Endothelial cell of umbilical vein (primary cell): ENCODE results near the gene SLC19A1. TPM values are rescaled to one million over a fixed set of nuclear protein-coding genes. Genes with fewer than 3 reads are reported as not detected.

Source experiments
- BruUV-seq: library from RNA; stranded (reverse); fragments of 400-500 nt; replicated peaks from 2 replicates; lab custom pipeline; 2021; lab: Mats Ljungman, UMichigan
- CTCF ChIA-PET: fragments of 300-600, 350-600 bp; sonication (Branson Sonifier 250); formaldehyde crosslinking; loops from one replicate; lab custom pipeline; 2021; ENCODE audit warnings: antibody characterized with exemption, inconsistent platforms; lab: Charles Lee
- POLR2A ChIA-PET: fragments of 300-600, 350-600 bp; sonication (Branson Sonifier 250); formaldehyde crosslinking; loops from one replicate; lab custom pipeline; 2021; ENCODE audit warnings: antibody characterized with exemption, inconsistent platforms; lab: Charles Lee
- DNase-seq: peaks from one replicate; pipeline ENCODE4 v3.0.0-alpha.2; 2011; ENCODE audit warnings: low read depth, low spot score
- FAIRE-seq: peaks from 2 replicates; lab custom pipeline; 2011; peaks lifted over from hg19 to GRCh38; lab: Jason Lieb, UNC
- H2AFZ ChIP-seq: 2 replicates; pipeline ENCODE4 v1.6.0; 2012; ENCODE audit warnings: low read depth, low read length, control low read depth, inconsistent platforms
- H3K27ac ChIP-seq: 2 replicates; pipeline ENCODE4 v1.5.1; 2011; ENCODE audit warnings: low read depth, mild to moderate bottlenecking, control low read depth, low read length, moderate library complexity; ENCODE audit not compliant: insufficient read depth
- H3K27me3 ChIP-seq, 2 experiments: 2 replicates each; pipeline versions ENCODE4 v1.6.0 to v1.6.1; 2011; ENCODE audit warnings: low read length in 2 of 2, mixed read lengths in 1 of 2; ENCODE audit not compliant: control insufficient read depth in 2 of 2, insufficient read depth in 2 of 2
- H3K36me3 ChIP-seq, 2 experiments: 2 replicates in 1 of 2; 3 replicates in 1 of 2; pipeline ENCODE4 v1.5.1; 2011; ENCODE audit warnings: low read length in 2 of 2, mild to moderate bottlenecking in 1 of 2, moderate library complexity in 1 of 2; ENCODE audit not compliant: control insufficient read depth in 2 of 2, insufficient read depth in 2 of 2; ENCODE audit errors: extremely low read depth in 1 of 2
- H3K4me1 ChIP-seq: 3 replicates; pipeline ENCODE4 v1.5.1; 2011; ENCODE audit warnings: mild to moderate bottlenecking, low read length; ENCODE audit not compliant: control insufficient read depth, insufficient read depth; ENCODE audit errors: extremely low read depth
- H3K4me2 ChIP-seq: 2 replicates; pipeline ENCODE4 v1.6.1; 2011; ENCODE audit warnings: low read length, control low read depth, mixed read lengths; ENCODE audit not compliant: insufficient read depth
- H3K4me3 ChIP-seq, 3 experiments: fragments of 200-600 bp in 1 of 3; sonication (generic), shearing (Covaris generic) in 1 of 3; replicated peaks in 1 of 3; 2 replicates each; pipeline ENCODE4 v1.5.1; 2011 to 2016; ENCODE audit warnings: control low read depth in 3 of 3, low read length in 3 of 3, mild to moderate bottlenecking in 2 of 3, inconsistent platforms in 1 of 3, low read depth in 1 of 3, moderate library complexity in 1 of 3; ENCODE audit not compliant: insufficient read depth in 1 of 3
- H3K79me2 ChIP-seq: 2 replicates; pipeline ENCODE4 v1.6.0; 2012; ENCODE audit warnings: low read length, inconsistent platforms; ENCODE audit not compliant: control insufficient read depth, insufficient read depth
- H3K9ac ChIP-seq: replicated peaks from 2 replicates; pipeline ENCODE3; 2011; ENCODE audit warnings: low read length, control low read depth; ENCODE audit not compliant: insufficient read depth; ENCODE audit errors: extremely low read depth
- H3K9me1 ChIP-seq: replicated peaks from 3 replicates; pipeline ENCODE4 v1.6.0; 2011; ENCODE audit warnings: mild to moderate bottlenecking, low read length; ENCODE audit not compliant: control insufficient read depth, insufficient read depth; ENCODE audit errors: extremely low read depth
- H3K9me3 ChIP-seq: replicated peaks from 2 replicates; pipeline ENCODE4 v1.5.1; 2012; ENCODE audit warnings: low read length, inconsistent platforms; ENCODE audit not compliant: control insufficient read depth, insufficient read depth
- H4K20me1 ChIP-seq: replicated peaks from 2 replicates; pipeline ENCODE3; 2011; ENCODE audit warnings: mild to moderate bottlenecking, low read length; ENCODE audit not compliant: control insufficient read depth, insufficient read depth; ENCODE audit errors: extremely low read depth
- EZH2 ChIP-seq: IDR thresholded peaks from 2 replicates; pipeline ENCODE4 v1.6.1; 2012; ENCODE audit warnings: borderline replicate concordance, low read depth, mild to moderate bottlenecking, moderate library complexity, low read length, inconsistent platforms; ENCODE audit not compliant: severe bottlenecking
- FOS ChIP-seq: IDR thresholded peaks from 2 replicates; pipeline ENCODE4 v1.6.1; 2011; ENCODE audit warnings: mild to moderate bottlenecking, low read length, moderate library complexity, borderline replicate concordance; ENCODE audit not compliant: insufficient read depth
- GATA2 ChIP-seq: IDR thresholded peaks from 2 replicates; pipeline ENCODE4 v1.7.0; 2011; ENCODE audit warnings: low read depth, mild to moderate bottlenecking, moderate library complexity, mixed read lengths, low read length; ENCODE audit not compliant: insufficient read length, insufficient read depth
- JUN ChIP-seq: IDR thresholded peaks from 2 replicates; pipeline ENCODE4 v1.6.1; 2011; ENCODE audit warnings: borderline replicate concordance, low read depth; ENCODE audit not compliant: insufficient read length, insufficient read depth
- MYC ChIP-seq: IDR thresholded peaks from one replicate; pipeline ENCODE4 v1.6.1; 2011; ENCODE audit warnings: mild to moderate bottlenecking, low read depth, low read length
- POLR2A ChIP-seq: IDR thresholded peaks from 2 replicates; pipeline ENCODE4 v1.6.1; 2012; ENCODE audit warnings: low read depth, mild to moderate bottlenecking, control low read depth, low read length
- POLR2AphosphoS5 ChIP-seq: IDR thresholded peaks from 2 replicates; pipeline ENCODE4 v1.6.1; 2012; ENCODE audit warnings: low read depth, mild to moderate bottlenecking, control low read depth, low read length, moderate library complexity; ENCODE audit not compliant: insufficient read depth
- dilution Hi-C: fragments of 300-500 bp; cut with MboI; formaldehyde crosslinking; loops from one replicate; pipeline ENCODE4 v1.15.0; 2019; ENCODE audit warnings: low sequenced_read_pairs; ENCODE audit not compliant: extremely low pct_ligation_motif_present
- intact Hi-C: fragments of 100-400 bp; cut with micrococcal nuclease; formaldehyde crosslinking; loops from one replicate; pipeline ENCODE4 v1.10.0; 2022
- polyA plus RNA-seq, 4 experiments: library from polyadenylated mRNA; depleted of rRNA in 3 of 4; stranded (reverse) in 3 of 4; unstranded in 1 of 4; fragments of >200 nt; gene quantifications; 2 replicates each; pipeline versions ENCODE4 v1.2.1 to v1.2.3, GENCODE V29; 2011 to 2012; ENCODE audit warnings: missing spikeins in 1 of 4
- total RNA-seq: library from RNA; stranded (reverse); gene quantifications from 2 replicates; pipeline ENCODE4 v1.2.3, GENCODE V29; 2021
- TF ChIP-seq, protein P1 (sequence below), 2 donors: IDR thresholded peaks; 1 replicate in 1 of 2; 2 replicates in 1 of 2; pipeline ENCODE4 v1.5.1; 2011; ENCODE audit warnings: low read length in 2 of 2, mild to moderate bottlenecking in 2 of 2, moderate library complexity in 2 of 2, control low read depth in 1 of 2, inconsistent platforms in 1 of 2, low read depth in 1 of 2; ENCODE audit not compliant: insufficient read depth in 1 of 2; ENCODE audit errors: extremely low read depth in 1 of 2
- TF ChIP-seq, protein P2 (sequence below): IDR thresholded peaks from 2 replicates; pipeline ENCODE4 v1.6.1; 2011; ENCODE audit not compliant: insufficient read depth, insufficient read length

Gene SLC19A1
- total and polyA plus RNA-seq, 2 donors (not counting 3 experiments of a cell fraction or from before 2014, with no cell fraction given) = 36.3 to 54.6 TPM

DNA sequence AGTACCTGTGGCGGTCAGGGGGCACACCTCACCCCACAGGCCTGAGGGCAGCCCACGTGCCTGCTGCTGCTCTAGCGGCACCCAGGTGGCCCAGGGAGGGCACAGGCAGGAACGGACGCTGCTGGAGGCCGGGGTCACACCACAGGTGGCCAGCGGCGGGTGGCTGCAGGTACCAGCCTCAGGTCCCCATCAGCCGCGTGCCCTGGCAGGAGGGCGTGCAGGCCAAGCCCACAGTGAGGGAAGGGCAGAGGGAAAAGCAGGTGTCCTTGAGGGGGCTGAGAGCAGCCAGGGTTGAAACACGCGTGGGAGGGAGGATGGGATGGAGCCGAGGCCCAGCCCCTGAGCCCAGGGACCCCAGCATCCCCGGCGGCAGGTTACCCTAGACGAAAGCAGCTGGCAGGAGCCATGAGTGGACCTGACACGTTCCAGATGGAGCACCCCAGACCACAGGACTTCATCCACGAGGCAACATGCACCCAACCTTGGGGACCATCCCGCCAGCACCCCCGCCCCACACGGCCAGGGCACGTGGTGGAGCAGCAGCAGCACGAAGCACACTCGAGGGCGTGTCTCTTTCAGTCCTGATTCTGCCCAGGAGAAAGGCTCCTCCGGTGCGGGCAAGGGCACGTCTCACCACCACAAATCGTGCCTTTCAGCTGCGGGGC is 3.7 kb downstream of the SLC19A1 start:
- FAIRE-seq (no peak), DNase-seq (no peak)
- Histone ChIP-seq H4K20me1 (no peaks in the 10 kb centered on the region), H3K4me2 (no peak overlapping the region), H3K79me2 (peaks cover 56% of the 10 kb centered on the region), H3K27me3 (no peaks in the 10 kb centered on the region), H3K36me3 (peaks cover 0 to 2% of the 10 kb centered on the region in 2 experiments), H3K4me1 (peaks cover 24% of the 10 kb centered on the region), H3K27ac (no peak overlapping the region), H2AFZ (no peak overlapping the region), H3K9ac (no peak overlapping the region), H3K9me1 (no peaks in the 10 kb centered on the region), H3K9me3 (no peaks in the 10 kb centered on the region), H3K4me3 (no peak overlapping the region)
- intact Hi-C loops = loop anchor here (10.0 kb wide), 1 partner anchor 64 kb away; no protein-coding TSS in a partner anchor
- dilution Hi-C loops = no loop called here
- POLR2A ChIA-PET = no interaction called here
- no TSS peak for BruUV-seq
- TF ChIP-seq, protein P1, sequence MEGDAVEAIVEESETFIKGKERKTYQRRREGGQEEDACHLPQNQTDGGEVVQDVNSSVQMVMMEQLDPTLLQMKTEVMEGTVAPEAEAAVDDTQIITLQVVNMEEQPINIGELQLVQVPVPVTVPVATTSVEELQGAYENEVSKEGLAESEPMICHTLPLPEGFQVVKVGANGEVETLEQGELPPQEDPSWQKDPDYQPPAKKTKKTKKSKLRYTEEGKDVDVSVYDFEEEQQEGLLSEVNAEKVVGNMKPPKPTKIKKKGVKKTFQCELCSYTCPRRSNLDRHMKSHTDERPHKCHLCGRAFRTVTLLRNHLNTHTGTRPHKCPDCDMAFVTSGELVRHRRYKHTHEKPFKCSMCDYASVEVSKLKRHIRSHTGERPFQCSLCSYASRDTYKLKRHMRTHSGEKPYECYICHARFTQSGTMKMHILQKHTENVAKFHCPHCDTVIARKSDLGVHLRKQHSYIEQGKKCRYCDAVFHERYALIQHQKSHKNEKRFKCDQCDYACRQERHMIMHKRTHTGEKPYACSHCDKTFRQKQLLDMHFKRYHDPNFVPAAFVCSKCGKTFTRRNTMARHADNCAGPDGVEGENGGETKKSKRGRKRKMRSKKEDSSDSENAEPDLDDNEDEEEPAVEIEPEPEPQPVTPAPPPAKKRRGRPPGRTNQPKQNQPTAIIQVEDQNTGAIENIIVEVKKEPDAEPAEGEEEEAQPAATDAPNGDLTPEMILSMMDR (IDR thresholded peaks at IDR 0.05; ENCODE audit: extremely low read depth in 1 of 2, insufficient read depth in 1 of 2, low read depth in 1 of 2, low read length in 2 of 2) = no peak
- TF ChIP-seq JUN (no peak), MYC (no peak), FOS (no peak), EZH2 (no peak), GATA2 (no peak), POLR2A (no peak), POLR2AphosphoS5 (no peak)
- TF ChIP-seq, protein P2, sequence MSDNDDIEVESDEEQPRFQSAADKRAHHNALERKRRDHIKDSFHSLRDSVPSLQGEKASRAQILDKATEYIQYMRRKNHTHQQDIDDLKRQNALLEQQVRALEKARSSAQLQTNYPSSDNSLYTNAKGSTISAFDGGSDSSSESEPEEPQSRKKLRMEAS = no peak
- CTCF ChIA-PET = no interaction called here
